D721Med (cell line): ENCODE data around the gene KIF26A.

ENCODE experiments used
- DNase-seq: peaks from one replicate; pipeline ENCODE4 v3.0.0; 2011; ENCODE audit warnings: low spot score; ENCODE audit not compliant: insufficient read length
- FAIRE-seq: peaks from 2 replicates; lab custom pipeline; 2011; peaks lifted over from hg19 to GRCh38; lab: Jason Lieb, UNC
- TF ChIP-seq, protein P1 (sequence below): IDR thresholded peaks from 2 replicates; pipeline ENCODE4 v1.5.1; 2012; ENCODE audit warnings: mild to moderate bottlenecking, control low read depth; ENCODE audit not compliant: insufficient read depth; ENCODE audit errors: missing control alignments

KIF26A gene

DNA sequence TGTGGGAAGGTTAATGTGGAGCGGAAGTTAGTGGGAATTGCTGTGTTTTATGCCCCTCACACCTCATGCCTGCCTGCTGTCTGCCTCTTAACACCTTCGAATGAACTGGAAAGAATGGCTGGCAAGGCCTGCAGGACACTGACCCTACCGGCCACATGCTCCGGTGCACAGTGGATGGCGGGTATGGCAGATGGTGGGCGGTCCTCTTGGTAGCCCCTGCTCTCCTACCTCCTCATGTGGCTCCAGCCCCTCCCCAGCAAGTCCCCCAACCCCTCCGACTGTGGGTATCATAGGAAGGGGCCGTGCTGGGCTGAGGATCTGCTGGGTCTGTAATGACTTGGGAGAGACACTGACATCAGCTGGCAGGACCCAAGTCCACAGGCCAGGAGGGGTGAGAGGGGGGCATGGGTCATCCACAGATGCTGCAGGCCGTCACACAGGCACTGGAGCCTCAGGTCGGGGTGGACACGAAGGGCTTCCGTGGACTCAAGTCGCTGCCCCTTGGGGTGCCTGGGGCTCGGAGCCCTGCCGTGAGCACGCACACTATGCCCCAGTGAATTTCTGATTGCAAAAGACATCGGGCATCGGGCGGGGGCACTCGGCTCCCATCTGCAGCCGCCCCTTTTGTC lies 77.4 kb downstream of the KIF26A start:
- no peak for FAIRE-seq
- no peak for DNase-seq
- TF ChIP-seq, protein P1, sequence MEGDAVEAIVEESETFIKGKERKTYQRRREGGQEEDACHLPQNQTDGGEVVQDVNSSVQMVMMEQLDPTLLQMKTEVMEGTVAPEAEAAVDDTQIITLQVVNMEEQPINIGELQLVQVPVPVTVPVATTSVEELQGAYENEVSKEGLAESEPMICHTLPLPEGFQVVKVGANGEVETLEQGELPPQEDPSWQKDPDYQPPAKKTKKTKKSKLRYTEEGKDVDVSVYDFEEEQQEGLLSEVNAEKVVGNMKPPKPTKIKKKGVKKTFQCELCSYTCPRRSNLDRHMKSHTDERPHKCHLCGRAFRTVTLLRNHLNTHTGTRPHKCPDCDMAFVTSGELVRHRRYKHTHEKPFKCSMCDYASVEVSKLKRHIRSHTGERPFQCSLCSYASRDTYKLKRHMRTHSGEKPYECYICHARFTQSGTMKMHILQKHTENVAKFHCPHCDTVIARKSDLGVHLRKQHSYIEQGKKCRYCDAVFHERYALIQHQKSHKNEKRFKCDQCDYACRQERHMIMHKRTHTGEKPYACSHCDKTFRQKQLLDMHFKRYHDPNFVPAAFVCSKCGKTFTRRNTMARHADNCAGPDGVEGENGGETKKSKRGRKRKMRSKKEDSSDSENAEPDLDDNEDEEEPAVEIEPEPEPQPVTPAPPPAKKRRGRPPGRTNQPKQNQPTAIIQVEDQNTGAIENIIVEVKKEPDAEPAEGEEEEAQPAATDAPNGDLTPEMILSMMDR: no peak

DNA sequence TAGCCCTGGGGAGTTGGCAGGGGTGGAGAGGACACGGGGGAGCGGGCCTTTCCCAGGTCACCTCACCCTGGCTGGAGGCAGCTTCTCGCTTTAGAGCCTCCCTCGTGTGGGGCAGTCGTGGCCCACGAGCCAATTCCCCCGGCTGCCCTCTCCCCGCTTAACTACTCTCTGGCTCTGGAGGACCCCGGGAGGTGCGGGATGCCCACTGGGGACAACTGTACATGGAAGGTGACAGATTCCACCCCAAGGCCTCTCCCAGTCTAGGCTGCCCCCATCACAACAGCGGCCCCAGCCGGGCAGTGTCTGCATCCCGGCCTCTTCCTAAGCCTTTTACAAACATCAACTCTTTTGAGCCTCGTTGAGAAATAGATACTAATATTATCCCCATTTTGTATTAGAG lies 78.1 kb downstream of the KIF26A start:
- TF ChIP-seq, protein P1: no peak
- DNase-seq (no peak), FAIRE-seq (no peak)

DNA sequence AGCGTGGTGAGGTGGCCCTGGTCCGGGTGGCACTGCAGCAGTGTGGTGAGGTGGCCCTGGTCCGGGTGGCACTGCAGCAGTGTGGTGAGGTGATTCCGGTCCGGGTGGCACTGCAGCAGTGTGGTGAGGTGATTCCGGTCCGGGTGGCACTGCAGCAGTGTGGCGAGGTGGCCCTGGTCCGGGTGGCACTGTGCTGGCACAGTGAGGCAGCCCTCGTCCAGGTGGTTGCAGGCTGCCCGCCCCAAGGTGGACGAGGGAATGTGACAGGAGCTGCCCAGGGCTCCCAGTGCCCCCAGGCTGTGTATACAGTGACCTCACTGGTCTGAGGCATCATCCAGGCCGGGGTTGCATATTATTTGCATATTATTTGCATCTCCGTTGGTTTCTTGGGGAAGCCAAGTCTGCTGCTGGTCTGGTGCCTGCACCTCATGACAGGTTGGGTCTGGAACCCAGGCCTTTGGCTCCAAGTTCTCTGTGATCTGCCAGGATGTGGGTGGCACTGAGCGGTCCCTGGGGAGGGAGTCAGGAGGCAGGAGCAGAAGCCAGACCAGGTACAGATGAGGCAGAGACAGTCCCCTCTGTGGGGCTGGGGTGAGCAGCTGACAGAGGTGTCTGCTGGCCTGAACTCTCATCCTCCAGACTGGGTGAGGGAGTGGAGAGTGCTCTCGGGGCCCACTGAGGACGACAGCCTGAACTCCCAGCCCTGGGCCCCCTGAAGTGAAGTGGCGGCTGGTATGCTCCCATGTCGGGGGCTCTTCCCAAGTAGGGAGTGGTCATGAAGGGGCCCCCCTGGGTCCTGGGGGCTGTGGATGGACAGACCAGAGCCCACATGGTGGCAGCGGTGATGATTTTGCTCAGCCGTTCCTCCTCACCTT lies 79.3 kb downstream of the KIF26A start:
- TF ChIP-seq, protein P1: no peak
- FAIRE-seq (no peak), DNase-seq (no peak)

DNA sequence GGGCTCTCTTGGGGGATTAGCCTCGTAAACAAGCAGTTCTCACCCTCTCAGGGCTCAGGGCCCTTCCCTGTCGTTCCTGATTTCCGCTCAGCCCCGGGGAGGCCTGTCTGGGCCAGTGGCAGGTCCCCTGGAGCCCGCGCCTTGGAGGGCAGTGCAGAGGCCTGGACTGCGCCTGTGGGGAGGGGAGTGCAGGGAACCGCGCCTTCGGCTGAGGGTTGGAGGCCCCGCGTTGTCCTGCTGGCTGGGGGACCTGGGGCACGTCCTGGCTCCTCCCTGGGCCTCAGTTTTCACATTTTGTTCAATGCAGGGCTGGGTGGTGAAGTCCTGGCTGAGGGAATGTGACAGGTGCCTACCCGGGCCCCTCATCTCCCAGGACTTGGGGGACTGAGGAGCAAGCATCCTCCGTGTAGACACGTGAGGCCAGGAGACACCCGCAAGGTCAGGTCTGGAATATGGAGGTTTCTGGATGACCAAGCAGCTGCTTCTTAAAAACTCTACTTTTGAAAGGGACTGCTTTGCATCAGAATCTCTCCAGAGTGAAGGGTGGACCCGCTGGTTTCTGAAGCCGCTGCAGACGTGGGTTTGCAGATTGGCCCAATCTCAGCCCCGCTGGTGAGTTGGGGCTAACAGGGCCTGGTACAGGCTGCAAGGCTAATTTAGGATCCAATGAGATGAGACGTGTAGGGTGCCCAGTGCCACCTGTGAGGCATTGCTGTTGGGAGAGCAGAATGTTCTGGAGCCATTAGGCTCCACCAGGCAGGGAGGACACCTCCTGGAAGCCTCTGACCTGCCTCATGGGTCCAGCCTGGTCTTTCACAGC lies 80.2 kb downstream of the KIF26A start:
- TF ChIP-seq, protein P1: no peak
- DNase-seq: no peak
- FAIRE-seq: no peak

DNA sequence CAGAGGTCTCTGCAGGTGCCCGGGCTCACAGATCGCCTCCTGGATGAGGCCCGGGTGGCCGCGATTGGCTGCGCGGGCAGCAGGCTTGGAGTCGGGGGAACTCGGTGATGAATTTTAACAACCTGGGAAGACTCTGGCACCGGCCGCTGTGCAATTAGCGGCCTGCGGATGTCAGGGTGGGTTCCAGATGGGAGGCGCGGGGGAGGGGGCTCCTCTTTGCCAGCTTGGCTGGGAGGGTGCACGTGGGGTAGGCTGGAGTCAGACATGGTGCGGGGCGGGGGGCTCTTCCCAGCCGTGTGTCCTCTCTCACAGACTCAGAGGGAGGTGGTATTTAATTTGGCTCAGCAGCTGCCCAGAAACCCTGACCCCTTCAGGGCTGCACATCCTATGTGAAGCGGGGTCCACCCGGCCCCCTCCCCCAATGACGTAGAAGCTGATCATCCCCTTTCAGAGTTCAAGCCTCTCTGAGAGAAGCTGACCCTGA lies 81.4 kb downstream of the KIF26A start:
- no peak for FAIRE-seq
- TF ChIP-seq, protein P1: no peak
- no peak for DNase-seq

DNA sequence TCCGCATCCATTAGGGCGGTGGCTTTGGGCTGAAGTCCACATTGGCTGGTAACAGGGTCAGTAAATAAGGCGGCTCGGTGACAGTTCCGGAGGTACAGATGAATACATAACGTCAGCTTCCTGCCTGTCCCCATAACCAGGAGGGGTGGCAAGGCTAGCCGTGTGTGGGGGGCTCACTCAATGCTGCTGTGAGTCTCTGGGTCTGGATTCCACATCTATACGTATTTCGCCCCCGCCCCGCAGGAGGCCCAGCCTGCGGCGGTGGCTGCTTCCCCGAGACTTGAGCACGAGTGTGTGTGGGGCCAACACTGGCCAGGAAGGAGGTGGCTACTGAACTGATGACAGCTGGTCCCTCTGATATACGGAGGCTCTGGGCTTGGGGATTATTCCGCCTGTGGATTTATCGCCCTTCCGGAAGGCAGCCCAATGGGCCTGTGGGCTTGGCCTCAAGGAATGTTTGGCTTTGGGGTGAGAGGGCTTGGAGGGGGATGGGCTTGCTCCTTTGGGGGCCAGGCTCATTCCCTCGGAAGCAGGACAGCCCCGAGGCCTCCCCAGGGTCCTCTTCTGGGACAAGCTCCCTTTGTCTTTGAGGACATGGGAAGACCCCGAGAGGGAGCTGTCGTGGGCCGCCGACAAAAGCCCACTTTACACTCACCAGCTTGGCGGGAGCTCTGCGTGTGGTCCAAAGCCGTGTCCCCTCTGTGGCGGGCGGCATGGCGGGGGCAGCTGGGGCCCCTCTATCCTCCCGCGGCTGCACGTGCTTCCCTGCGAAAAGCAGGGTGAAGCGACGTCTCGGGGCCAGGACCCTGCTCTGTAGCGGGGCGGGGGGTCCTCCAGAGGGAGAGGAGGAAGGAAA lies 82.1 kb downstream of the KIF26A start:
- no peak for FAIRE-seq
- DNase-seq: peak; percentile 67
- TF ChIP-seq, protein P1: no peak
